ENCODE measurements around the gene AGO4. TPM values are rescaled to one million over a fixed set of nuclear protein-coding genes. Genes with fewer than 3 reads are reported as not detected.
"Not testable (repeated sequence)": the region's sequence is repeated elsewhere in the genome, so short reads cannot be mapped to it uniquely, and the experiment has no call there.

The AGO4 gene
- total and polyA plus RNA-seq, 2 donors from 2014 or later, result 3.3 to 12.2 TPM

DNA sequence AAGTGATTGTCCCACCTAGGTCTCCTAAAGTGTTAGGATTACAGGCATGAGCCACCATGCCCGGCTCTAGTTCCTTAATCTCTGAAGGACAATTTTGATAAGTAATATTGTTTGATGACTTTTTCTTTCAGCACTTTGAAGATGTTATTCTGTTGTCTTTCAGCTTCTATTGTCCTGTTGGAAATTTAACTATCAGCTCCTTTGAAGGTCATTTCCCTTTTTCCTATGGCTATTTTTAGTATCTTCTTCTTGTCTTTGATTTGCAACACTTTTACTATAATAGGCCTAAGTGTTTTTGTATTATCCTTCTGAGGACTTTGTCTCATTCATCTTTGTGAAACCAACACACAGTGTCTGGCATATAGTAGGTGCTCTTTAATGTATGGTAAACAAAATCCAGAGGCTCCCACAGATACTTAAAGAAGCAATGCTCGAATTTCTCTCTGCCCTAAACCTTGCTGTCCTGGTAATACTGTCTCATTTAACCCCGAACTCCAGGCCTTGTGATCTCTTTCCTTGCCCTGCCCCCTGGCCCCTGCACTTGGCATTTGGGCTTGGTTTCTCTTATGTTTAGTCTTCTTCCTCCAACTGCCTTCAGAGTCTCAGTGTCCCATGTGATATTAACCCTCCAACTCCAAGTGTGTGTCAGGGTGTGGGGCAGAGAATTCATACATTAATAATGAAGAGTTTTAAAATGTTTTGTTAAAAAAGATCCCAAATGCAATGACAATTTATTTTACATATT lies 56.2 kb downstream of the AGO4 start:
- H3K4me1 ChIP-seq (ENCODE audit: control insufficient read depth in 2 of 3, insufficient read depth in 2 of 3, low read depth in 1 of 3, low read length in 3 of 3), result peaks cover 0 to 2% (median 0%) of the 10 kb centered on the region in 3 donors
- no peak overlapping the region for H3K4me3 ChIP-seq (ENCODE audit: low read length in 3 of 3)
- no peaks in the 10 kb centered on the region for H3K27me3 ChIP-seq (ENCODE audit: control insufficient read depth, insufficient read depth, low read length)
- DNase-seq (no peak), FAIRE-seq (no peak)
- TF ChIP-seq, protein P1, sequence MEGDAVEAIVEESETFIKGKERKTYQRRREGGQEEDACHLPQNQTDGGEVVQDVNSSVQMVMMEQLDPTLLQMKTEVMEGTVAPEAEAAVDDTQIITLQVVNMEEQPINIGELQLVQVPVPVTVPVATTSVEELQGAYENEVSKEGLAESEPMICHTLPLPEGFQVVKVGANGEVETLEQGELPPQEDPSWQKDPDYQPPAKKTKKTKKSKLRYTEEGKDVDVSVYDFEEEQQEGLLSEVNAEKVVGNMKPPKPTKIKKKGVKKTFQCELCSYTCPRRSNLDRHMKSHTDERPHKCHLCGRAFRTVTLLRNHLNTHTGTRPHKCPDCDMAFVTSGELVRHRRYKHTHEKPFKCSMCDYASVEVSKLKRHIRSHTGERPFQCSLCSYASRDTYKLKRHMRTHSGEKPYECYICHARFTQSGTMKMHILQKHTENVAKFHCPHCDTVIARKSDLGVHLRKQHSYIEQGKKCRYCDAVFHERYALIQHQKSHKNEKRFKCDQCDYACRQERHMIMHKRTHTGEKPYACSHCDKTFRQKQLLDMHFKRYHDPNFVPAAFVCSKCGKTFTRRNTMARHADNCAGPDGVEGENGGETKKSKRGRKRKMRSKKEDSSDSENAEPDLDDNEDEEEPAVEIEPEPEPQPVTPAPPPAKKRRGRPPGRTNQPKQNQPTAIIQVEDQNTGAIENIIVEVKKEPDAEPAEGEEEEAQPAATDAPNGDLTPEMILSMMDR (IDR thresholded peaks at IDR 0.05; ENCODE audit: borderline replicate concordance, extremely low read depth, insufficient read depth), result no peak
- no peak overlapping the region for H3K27ac ChIP-seq (ENCODE audit: low read depth in 2 of 2, low read length in 2 of 2)
- no peak overlapping the region for H3K9ac ChIP-seq (ENCODE audit: low read length in 3 of 3)
- intact Hi-C loops (cut with DNase I), result no loop called here
- no peaks in the 10 kb centered on the region for H3K36me3 ChIP-seq (ENCODE audit: control insufficient read depth in 2 of 3, insufficient read depth in 3 of 3, low read length in 3 of 3)
- H3K9me3 ChIP-seq (ENCODE audit: control insufficient read depth in 2 of 3, insufficient read depth in 1 of 3, low read length in 3 of 3), result no peaks in the 10 kb centered on the region

DNA sequence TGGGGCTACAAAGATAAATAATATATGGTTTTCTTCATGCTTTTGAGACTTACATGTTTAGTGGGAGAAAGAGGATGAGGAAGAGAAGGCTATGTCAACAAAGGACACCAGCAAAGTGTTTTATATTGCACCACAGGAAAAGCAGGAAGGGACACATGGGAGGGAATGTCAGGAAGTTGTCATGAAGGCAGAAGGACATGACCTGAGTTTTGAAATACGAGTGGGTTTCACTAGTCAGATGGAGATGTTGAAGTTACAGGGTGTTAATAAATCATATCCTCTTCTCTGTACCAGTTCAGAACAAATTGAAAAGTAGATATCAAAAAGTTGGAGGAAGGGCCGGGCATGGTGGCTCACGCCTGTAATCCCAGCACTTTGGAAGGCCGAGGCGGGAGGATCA lies 57.0 kb downstream of the AGO4 start:
- Histone ChIP-seq H3K27me3 (ENCODE audit: control insufficient read depth, insufficient read depth, low read length) (no peaks in the 10 kb centered on the region), H3K4me3 (ENCODE audit: low read length in 3 of 3) (no peak overlapping the region), H3K36me3 (ENCODE audit: control insufficient read depth in 2 of 3, insufficient read depth in 3 of 3, low read length in 3 of 3) (no peaks in the 10 kb centered on the region), H3K4me1 (ENCODE audit: control insufficient read depth in 2 of 3, insufficient read depth in 2 of 3, low read depth in 1 of 3, low read length in 3 of 3) (peaks cover 0 to 2% (median 0%) of the 10 kb centered on the region in 3 donors), H3K9me3 (ENCODE audit: control insufficient read depth in 2 of 3, insufficient read depth in 1 of 3, low read length in 3 of 3) (no peaks in the 10 kb centered on the region), H3K27ac (ENCODE audit: low read depth in 2 of 2, low read length in 2 of 2) (no peak overlapping the region), H3K9ac (ENCODE audit: low read length in 3 of 3) (no peak overlapping the region)
- FAIRE-seq, result no peak
- TF ChIP-seq, protein P1 (IDR thresholded peaks at IDR 0.05; ENCODE audit: borderline replicate concordance, extremely low read depth, insufficient read depth), result no peak
- DNase-seq, result no peak
- intact Hi-C loops (cut with DNase I), result no loop called here

DNA sequence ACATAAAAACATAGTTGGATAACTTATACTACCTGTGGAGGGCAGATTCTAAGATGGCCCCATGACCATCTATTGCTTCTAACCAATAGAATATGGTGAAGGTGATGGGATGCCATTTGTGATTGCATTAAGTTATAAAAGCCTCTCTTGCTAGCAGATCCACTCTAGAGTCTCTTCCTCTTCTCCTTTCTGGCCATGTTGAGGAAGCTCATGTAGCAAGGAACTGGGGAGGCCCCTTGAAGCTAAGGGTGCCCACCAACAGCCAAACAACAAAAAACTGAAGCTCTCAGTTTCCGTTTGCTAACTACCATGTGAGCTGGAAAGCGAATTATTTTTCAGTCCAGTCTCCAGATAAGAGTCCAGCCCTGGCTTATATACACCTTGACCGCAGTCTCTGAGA lies 59.2 kb downstream of the AGO4 start:
- DNase-seq (no peak), FAIRE-seq (no peak)
- intact Hi-C loops (cut with DNase I), result no loop called here
- Histone ChIP-seq H3K4me3 (ENCODE audit: low read length in 3 of 3) (no peak overlapping the region), H3K9me3 (ENCODE audit: control insufficient read depth in 2 of 3, insufficient read depth in 1 of 3, low read length in 3 of 3) (no peaks in the 10 kb centered on the region), H3K9ac (ENCODE audit: low read length in 3 of 3) (no peak overlapping the region), H3K27ac (ENCODE audit: low read depth in 2 of 2, low read length in 2 of 2) (no peak overlapping the region), H3K36me3 (ENCODE audit: control insufficient read depth in 2 of 3, insufficient read depth in 3 of 3, low read length in 3 of 3) (no peaks in the 10 kb centered on the region), H3K4me1 (ENCODE audit: control insufficient read depth in 2 of 3, insufficient read depth in 2 of 3, low read depth in 1 of 3, low read length in 3 of 3) (peaks cover 0 to 2% (median 0%) of the 10 kb centered on the region in 3 donors), H3K27me3 (ENCODE audit: control insufficient read depth, insufficient read depth, low read length) (no peaks in the 10 kb centered on the region)
- TF ChIP-seq, protein P1 (IDR thresholded peaks at IDR 0.05; ENCODE audit: borderline replicate concordance, extremely low read depth, insufficient read depth), result no peak

DNA sequence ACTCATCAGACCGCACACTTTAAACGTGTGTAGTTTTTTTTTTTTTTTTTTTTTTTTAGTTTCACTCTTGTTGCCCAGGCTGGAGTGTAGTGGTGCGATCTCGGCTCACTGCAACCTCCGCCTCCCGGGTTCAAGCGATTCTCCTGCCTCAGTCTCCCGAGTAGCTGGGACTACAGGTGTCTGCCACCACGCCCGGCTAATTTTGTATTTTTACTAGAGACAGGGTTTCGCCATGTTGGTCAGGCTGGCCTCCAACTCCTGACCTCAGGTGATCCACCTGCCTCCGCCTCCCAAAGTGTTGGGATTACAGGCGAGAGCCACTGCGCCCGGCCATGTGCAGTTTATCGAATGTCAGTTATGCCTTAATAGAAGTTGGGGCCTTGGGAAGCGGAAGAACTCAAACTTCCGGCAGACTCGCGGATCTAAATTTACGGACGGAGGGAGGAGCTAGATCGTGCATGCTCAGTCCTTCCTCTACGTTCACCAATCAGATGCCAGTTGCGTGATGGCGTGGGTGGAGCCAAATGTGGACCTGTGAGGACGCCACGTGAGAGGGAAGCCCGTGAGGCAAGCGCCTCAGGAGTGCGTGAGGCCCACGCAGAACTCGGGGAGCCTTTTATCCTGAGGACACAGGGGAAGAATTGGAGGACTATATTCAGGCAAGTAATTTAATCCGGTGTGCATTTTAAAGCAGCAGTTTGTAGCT lies 61.6 kb downstream of the AGO4 start:
- H3K27ac ChIP-seq (ENCODE audit: low read depth in 2 of 2, low read length in 2 of 2); H3K27me3 ChIP-seq (ENCODE audit: control insufficient read depth, insufficient read depth, low read length); H3K36me3 ChIP-seq (ENCODE audit: control insufficient read depth in 2 of 3, insufficient read depth in 3 of 3, low read length in 3 of 3); H3K4me3 ChIP-seq (ENCODE audit: low read length in 3 of 3); intact Hi-C loops (cut with DNase I); H3K4me1 ChIP-seq (ENCODE audit: control insufficient read depth in 2 of 3, insufficient read depth in 2 of 3, low read depth in 1 of 3, low read length in 3 of 3); DNase-seq; H3K9me3 ChIP-seq (ENCODE audit: control insufficient read depth in 2 of 3, insufficient read depth in 1 of 3, low read length in 3 of 3); FAIRE-seq; H3K9ac ChIP-seq (ENCODE audit: low read length in 3 of 3): not testable (repeated sequence)

Data from kidney (tissue), 14 donors.